ENCODE data around the gene RPS6KB1.

- TF ChIP-seq, protein P1, sequence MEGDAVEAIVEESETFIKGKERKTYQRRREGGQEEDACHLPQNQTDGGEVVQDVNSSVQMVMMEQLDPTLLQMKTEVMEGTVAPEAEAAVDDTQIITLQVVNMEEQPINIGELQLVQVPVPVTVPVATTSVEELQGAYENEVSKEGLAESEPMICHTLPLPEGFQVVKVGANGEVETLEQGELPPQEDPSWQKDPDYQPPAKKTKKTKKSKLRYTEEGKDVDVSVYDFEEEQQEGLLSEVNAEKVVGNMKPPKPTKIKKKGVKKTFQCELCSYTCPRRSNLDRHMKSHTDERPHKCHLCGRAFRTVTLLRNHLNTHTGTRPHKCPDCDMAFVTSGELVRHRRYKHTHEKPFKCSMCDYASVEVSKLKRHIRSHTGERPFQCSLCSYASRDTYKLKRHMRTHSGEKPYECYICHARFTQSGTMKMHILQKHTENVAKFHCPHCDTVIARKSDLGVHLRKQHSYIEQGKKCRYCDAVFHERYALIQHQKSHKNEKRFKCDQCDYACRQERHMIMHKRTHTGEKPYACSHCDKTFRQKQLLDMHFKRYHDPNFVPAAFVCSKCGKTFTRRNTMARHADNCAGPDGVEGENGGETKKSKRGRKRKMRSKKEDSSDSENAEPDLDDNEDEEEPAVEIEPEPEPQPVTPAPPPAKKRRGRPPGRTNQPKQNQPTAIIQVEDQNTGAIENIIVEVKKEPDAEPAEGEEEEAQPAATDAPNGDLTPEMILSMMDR (optimal IDR thresholded peaks at IDR 0.05 in 1 of 3, IDR thresholded peaks at IDR 0.05 in 1 of 3, conservative IDR thresholded peaks at IDR 0.05 in 1 of 3; ENCODE audit: extremely low read depth in 1 of 3, insufficient read depth in 2 of 3, low read length in 3 of 3) = no peak
- TF ChIP-seq EZH2 (IDR thresholded peaks at IDR 0.05; ENCODE audit: low read length) = no peak
Measured at GRCh38 chr17:59892924-59893675, at the start of gene RPS6KB1, which contains the start of gene TUBD1.
